Measurements from ENCODE around the gene LRIT1.

The LRIT1 gene

GRCh38 chr10:84193846-84194423 is 47.4 kb downstream of the LRIT1 start:
- no peak for DNase-seq (ENCODE audit: low read depth, low spot score)

- no peak for DNase-seq (ENCODE audit: low read depth, low spot score)
Observed at GRCh38 chr10:84193327-84193726, 48.0 kb downstream of the LRIT1 start.

- DNase-seq (ENCODE audit: low read depth, low spot score), result no peak
Observed at GRCh38 chr10:84191106-84191505, 50.2 kb downstream of the LRIT1 start.

DNA sequence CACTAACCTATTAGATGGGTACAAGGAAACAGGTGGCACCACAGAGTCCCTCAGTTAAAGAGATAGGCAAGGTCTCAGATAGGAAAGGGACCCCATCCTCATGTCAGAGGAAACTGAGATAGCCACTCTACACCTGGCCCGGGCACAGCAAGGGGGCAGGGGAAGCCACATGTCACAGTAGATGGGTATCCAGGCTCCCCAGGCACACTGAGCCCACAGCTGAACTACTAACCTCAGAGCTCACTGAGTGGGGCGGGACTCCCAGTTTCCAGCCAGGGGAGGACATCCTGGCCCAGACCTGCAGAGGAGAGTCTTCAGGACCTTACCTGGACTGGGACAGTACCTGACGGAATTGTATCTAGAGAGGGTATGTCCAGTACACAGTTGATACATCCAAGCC is 50.7 kb downstream of the LRIT1 start:
- no peak for DNase-seq (ENCODE audit: low read depth, low spot score)

DNA sequence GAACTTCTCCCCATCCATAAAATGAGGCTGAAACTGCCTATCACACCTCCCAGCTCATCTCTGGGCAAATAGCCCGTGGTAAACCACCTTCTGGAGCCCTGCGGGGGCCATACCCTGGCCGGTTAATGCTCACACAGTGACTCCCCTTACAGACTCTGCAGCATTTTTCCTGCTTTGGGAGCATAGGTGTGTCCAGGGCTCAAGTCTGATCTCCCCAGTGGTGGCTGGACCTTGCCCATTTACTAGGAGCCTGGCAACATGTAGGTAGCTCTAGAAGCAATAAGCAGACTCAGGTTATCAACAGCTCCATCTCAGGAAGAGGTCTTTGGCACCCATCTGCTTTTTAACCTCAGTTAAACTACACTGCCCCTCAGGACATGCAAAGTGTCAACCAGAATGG is 52.5 kb downstream of the LRIT1 start:
- no peak for DNase-seq (ENCODE audit: low read depth, low spot score)

GRCh38 chr10:84185526-84186175 is 55.7 kb downstream of the LRIT1 start:
- no peak for DNase-seq (ENCODE audit: low read depth, low spot score)

GRCh38 chr10:84184517-84184916 is 56.8 kb downstream of the LRIT1 start:
- DNase-seq (ENCODE audit: low read depth, low spot score), result no peak

GRCh38 chr10:84181631-84182030 is 59.7 kb downstream of the LRIT1 start:
- no peak for DNase-seq (ENCODE audit: low read depth, low spot score)

Measured in smooth muscle cell of the brain vasculature (primary cell).